Loucy (cell line): ENCODE results near the gene CABP5.

ENCODE experiments used
- EZH2phosphoT487 ChIP-seq: fragments of 200-600 bp; IDR thresholded peaks from 2 replicates; pipeline ENCODE4 v1.6.1; 2018; ENCODE audit warnings: antibody characterized with exemption, mild to moderate bottlenecking, moderate library complexity, borderline replicate concordance
- TF ChIP-seq, protein P1 (sequence below): fragments of 200-600 bp; sonication (generic); conservative IDR thresholded peaks from 2 replicates; pipeline ENCODE4 v1.5.1; 2014; ENCODE audit warnings: mild to moderate bottlenecking, antibody characterized with exemption, low read length

DNA sequence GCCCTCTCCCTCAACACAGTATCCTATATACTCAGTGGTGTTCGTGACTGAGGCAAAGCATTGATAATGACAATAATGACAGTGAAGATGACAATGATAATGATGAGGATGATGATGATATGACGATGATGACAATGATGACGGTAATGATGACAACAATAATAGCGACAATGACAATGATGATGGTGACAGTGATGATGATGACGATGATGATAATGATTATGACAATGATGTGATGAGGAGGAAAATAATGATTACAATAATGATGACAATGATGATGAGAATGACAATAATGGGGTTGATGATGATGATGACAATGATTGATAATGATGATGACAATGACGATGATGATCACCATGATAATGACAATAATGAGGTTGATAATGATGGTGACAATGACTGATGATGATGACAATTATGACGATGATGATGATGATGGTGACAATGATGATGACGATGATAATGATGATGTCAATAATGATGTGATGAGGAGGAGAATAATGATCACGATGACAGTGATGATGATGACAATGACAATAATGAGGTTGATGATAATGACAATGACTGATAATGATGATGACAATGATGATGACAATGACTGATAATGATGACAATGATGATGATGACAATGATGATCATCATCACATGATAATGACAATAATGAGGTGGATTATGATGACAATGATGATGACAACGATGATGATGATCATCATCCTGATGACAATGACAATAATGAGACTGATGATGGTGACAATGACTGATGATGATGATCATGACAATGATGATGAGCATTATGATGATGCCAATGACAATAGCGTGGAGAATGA is 32.7 kb downstream of the CABP5 start:
- TF ChIP-seq, protein P1, sequence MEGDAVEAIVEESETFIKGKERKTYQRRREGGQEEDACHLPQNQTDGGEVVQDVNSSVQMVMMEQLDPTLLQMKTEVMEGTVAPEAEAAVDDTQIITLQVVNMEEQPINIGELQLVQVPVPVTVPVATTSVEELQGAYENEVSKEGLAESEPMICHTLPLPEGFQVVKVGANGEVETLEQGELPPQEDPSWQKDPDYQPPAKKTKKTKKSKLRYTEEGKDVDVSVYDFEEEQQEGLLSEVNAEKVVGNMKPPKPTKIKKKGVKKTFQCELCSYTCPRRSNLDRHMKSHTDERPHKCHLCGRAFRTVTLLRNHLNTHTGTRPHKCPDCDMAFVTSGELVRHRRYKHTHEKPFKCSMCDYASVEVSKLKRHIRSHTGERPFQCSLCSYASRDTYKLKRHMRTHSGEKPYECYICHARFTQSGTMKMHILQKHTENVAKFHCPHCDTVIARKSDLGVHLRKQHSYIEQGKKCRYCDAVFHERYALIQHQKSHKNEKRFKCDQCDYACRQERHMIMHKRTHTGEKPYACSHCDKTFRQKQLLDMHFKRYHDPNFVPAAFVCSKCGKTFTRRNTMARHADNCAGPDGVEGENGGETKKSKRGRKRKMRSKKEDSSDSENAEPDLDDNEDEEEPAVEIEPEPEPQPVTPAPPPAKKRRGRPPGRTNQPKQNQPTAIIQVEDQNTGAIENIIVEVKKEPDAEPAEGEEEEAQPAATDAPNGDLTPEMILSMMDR, result no peak
- TF ChIP-seq EZH2phosphoT487, result no peak
